Fibroblast of villous mesenchyme (primary cell): Measurements from ENCODE around the gene USP13. TPM values are rescaled to one million over a fixed set of nuclear protein-coding genes. Genes with fewer than 3 reads are reported as not detected.
"Not testable (repeated sequence)": the region's sequence is repeated elsewhere in the genome, so short reads cannot be mapped to it uniquely, and the experiment has no call there.

Source experiments
- DNase-seq: peaks from one replicate; pipeline ENCODE4 v3.0.0-alpha.2; 2010; ENCODE audit warnings: low read depth
- H3K4me3 ChIP-seq: 2 replicates; pipeline ENCODE4 v1.5.1; 2011; ENCODE audit warnings: low read depth, mild to moderate bottlenecking, low read length
- CTCF ChIP-seq: IDR thresholded peaks from 2 replicates; pipeline ENCODE4 v1.5.1; 2012; ENCODE audit warnings: low read depth, mild to moderate bottlenecking, low read length; ENCODE audit not compliant: insufficient read depth
- total RNA-seq: library from RNA; depleted of rRNA; stranded (reverse); fragments of >200 nt; gene quantifications from 2 replicates; pipeline ENCODE4 v1.2.3, GENCODE V29; 2012

Gene USP13
- total RNA-seq, 1 donor, result 7.8 TPM

DNA sequence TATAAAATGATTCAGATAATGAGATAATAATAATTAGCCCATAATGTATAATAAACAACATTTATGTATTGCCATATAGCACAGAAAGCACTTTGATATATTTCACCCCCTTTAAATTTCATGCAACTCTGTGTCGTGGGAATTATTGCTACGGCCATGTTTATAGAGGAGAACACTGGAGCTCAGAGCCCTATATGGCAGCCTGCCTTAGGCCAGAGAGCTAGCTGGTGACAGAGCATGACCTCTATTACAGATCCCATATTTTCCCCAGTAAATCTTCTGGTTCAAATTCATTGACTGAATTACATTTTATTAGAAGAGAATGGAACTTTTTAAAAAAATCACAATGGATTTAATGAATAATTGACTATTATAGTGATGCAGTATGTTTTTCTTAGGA lies 25.0 kb downstream of the USP13 start:
- H3K4me3 ChIP-seq, result no peak overlapping the region
- no peak for DNase-seq
- TF ChIP-seq CTCF, result no peak

- peak overlapping the region; percentile 44 for H3K4me3 ChIP-seq
These were observed 28.8 kb downstream of the USP13 start for GRCh38 chr3:179681492-179682263.

DNA sequence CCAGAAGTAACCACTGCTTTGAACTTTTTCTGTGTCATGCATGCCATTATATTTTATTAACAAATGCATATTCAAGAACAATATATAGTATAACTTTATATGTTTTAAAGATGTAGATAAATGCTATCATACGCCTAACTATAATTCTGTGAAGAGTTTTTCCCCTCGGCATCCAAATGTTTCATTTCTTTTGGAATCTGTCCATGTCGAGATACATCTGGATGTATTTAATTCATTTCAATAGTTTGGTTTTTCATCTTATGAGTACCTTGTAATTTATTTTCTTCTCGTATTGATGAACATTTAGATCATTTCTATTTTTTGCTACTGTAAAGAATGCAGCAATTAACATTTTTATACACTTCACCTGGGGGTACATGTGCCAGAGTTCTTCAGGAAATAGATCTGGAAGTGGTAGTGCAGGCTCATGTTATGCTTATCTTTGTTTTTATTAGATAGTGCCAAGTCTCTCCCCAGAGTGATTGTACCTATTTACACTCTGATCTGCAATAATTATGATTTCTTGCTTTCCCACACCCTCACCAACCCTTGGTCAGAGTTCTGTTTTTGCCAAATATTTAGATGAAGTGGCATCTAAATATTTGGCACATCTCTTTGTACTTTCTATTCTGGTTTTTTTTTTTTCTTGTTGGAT lies 29.7 kb downstream of the USP13 start:
- peak; percentile 20 for DNase-seq
- no peak for TF ChIP-seq CTCF
- H3K4me3 ChIP-seq, result no peak overlapping the region

More at GRCh38 chr3:179681492-179682263, 28.8 kb downstream of the USP13 start:
- peak; percentile 89 for DNase-seq
- no peak for TF ChIP-seq CTCF

DNA sequence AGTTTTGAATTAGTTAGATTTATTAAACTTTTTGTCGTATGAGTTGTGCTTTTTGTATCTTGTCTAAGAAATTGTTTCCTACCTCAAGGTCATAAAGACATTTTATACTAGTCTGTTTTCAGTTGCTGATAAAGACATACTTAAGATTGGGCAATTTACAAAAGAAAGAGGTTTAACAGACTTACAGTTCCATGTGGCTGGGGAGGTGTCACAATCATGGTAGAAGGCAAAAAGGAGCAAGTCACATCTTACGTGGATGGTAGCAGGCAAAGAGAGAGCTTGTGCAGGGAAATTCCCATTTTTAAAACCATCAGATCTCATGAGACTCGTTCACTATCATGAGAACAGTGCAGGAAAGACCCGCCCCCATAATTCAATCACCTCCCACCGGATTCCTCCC lies 30.4 kb downstream of the USP13 start:
- not testable (repeated sequence) for H3K4me3 ChIP-seq
- DNase-seq, result peak; percentile 74

GRCh38 chr3:179687967-179688535 lies 35.2 kb downstream of the USP13 start:
- no peak overlapping the region for H3K4me3 ChIP-seq
- no peak for TF ChIP-seq CTCF
- DNase-seq, result no peak

GRCh38 chr3:179688850-179689249 lies 36.0 kb downstream of the USP13 start:
- peak; percentile 52 for DNase-seq
- no peak for TF ChIP-seq CTCF
- H3K4me3 ChIP-seq, result no peak overlapping the region

DNA sequence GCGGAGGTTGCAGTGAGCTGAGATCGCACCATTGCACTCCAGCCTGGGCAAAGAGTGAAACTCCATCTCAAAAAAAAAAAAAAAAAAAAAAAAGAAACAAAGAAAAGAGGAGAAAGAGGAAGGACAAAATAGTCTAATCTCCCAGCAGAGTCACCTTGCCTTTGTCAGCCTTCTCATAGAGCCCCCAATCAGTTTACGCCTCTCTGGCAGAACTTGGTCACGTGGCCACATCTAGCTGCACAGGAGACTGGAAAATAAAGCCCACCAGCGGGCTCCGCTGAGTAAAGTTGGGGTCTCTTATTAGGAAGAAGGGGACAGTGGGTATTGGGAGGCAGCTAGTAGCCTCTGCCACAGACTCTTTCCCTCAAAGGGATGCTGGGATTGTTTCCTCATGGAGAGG lies 41.9 kb downstream of the USP13 start:
- H3K4me3 ChIP-seq, result no peak overlapping the region
- no peak for DNase-seq
- no peak for TF ChIP-seq CTCF
